Nephron (organoid): ENCODE measurements around the gene SLC28A1.
A peak's percentile ranks its signal among the peaks of the same experiment; 100 is the strongest.

Experiments used
- H3K27ac Mint-ChIP-seq, 3 experiments: 2 replicates each; pipeline ENCODE4 v1.8.0; 2020; ENCODE audit warnings: mixed read lengths in 3 of 3, mild to moderate bottlenecking in 2 of 3, moderate library complexity in 1 of 3
- H3K27me3 Mint-ChIP-seq: 2 replicates; pipeline ENCODE4 v1.8.0; 2021; ENCODE audit warnings: low read depth, mild to moderate bottlenecking, moderate library complexity, mixed read lengths
- H3K36me3 Mint-ChIP-seq: 2 replicates; pipeline ENCODE4 v1.8.0; 2020; ENCODE audit warnings: low read depth, mixed read lengths
- H3K4me1 Mint-ChIP-seq: 2 replicates; pipeline ENCODE4 v1.8.0; 2020; ENCODE audit warnings: mixed read lengths
- H3K4me3 Mint-ChIP-seq, 3 experiments: 2 replicates each; pipeline ENCODE4 v1.8.0; 2020; ENCODE audit warnings: mild to moderate bottlenecking in 3 of 3, mixed read lengths in 3 of 3, moderate library complexity in 2 of 3
- H3K9me3 Mint-ChIP-seq: 2 replicates; pipeline ENCODE4 v1.8.0; 2020; ENCODE audit warnings: mixed read lengths
- CTCF ChIP-seq, 3 experiments: fragments of 200-600 bp; sonication (generic); IDR thresholded peaks; one replicate each; pipeline ENCODE4 v1.5.0; 2021; ENCODE audit warnings: antibody characterized with exemption in 3 of 3; ENCODE audit not compliant: unreplicated experiment in 3 of 3

Gene SLC28A1

GRCh38 chr15:84929795-84930603, 45.5 kb downstream of the SLC28A1 start:
- Mint-ChIP-seq H3K9me3 (no peaks in the 10 kb centered on the region), H3K4me1 (peaks cover 24% of the 10 kb centered on the region), H3K27ac (peak overlapping the region; percentile 19 to 84 (median 29)), H3K4me3 (peak overlapping the region in 1 of 3 experiments; percentile 29), H3K27me3 (peaks cover 4% of the 10 kb centered on the region), H3K36me3 (no peaks in the 10 kb centered on the region)
- TF ChIP-seq CTCF (IDR thresholded peaks at IDR 0.05; ENCODE audit: unreplicated experiment in 3 of 3), result no peak

GRCh38 chr15:84934942-84935729, 50.7 kb downstream of the SLC28A1 start:
- peak in 1 of 3 experiments; percentile 12 for TF ChIP-seq CTCF (IDR thresholded peaks at IDR 0.05; ENCODE audit: unreplicated experiment in 3 of 3)
- Mint-ChIP-seq H3K27ac (no peak overlapping the region), H3K36me3 (no peaks in the 10 kb centered on the region), H3K27me3 (peaks cover 1% of the 10 kb centered on the region), H3K4me3 (no peak overlapping the region), H3K4me1 (peaks cover 6% of the 10 kb centered on the region), H3K9me3 (no peaks in the 10 kb centered on the region)

GRCh38 chr15:84937144-84937543, 52.7 kb downstream of the SLC28A1 start:
- H3K4me1 Mint-ChIP-seq, result peaks cover 4% of the 10 kb centered on the region
- no peak overlapping the region for H3K4me3 Mint-ChIP-seq
- no peak for TF ChIP-seq CTCF (IDR thresholded peaks at IDR 0.05; ENCODE audit: unreplicated experiment in 3 of 3)
- H3K36me3 Mint-ChIP-seq, result no peaks in the 10 kb centered on the region
- H3K27me3 Mint-ChIP-seq, result no peaks in the 10 kb centered on the region
- H3K9me3 Mint-ChIP-seq, result no peaks in the 10 kb centered on the region
- H3K27ac Mint-ChIP-seq, result peak overlapping the region in 1 of 3 experiments; percentile 47

GRCh38 chr15:84938726-84939125, 54.3 kb downstream of the SLC28A1 start:
- H3K4me1 Mint-ChIP-seq, result peaks cover 4% of the 10 kb centered on the region
- TF ChIP-seq CTCF (IDR thresholded peaks at IDR 0.05; ENCODE audit: unreplicated experiment in 3 of 3), result no peak
- no peak overlapping the region for H3K4me3 Mint-ChIP-seq
- H3K27me3 Mint-ChIP-seq, result no peaks in the 10 kb centered on the region
- H3K36me3 Mint-ChIP-seq, result no peaks in the 10 kb centered on the region
- no peaks in the 10 kb centered on the region for H3K9me3 Mint-ChIP-seq
- H3K27ac Mint-ChIP-seq, result no peak overlapping the region

GRCh38 chr15:84940399-84940798, 55.9 kb downstream of the SLC28A1 start:
- Mint-ChIP-seq H3K36me3 (no peaks in the 10 kb centered on the region), H3K4me3 (no peak overlapping the region), H3K27me3 (no peaks in the 10 kb centered on the region), H3K9me3 (no peaks in the 10 kb centered on the region), H3K4me1 (peaks cover 8% of the 10 kb centered on the region), H3K27ac (no peak overlapping the region)
- no peak for TF ChIP-seq CTCF (IDR thresholded peaks at IDR 0.05; ENCODE audit: unreplicated experiment in 3 of 3)
